H9 (cell line): Measurements from ENCODE around the gene RSPO1. TPM values are rescaled to one million over a fixed set of nuclear protein-coding genes. Genes with fewer than 3 reads are reported as not detected.

Experiments
- DNase-seq: peaks from one replicate; pipeline ENCODE4 v3.0.0-alpha.2; 2017
- H2AFZ ChIP-seq: one replicate; pipeline ENCODE4 v1.6.1; 2013; ENCODE audit warnings: mild to moderate bottlenecking, low read length, control low read depth, moderate library complexity
- H2AK5ac ChIP-seq: 2 replicates; pipeline ENCODE4 v1.6.1; 2013; ENCODE audit warnings: low read length, control low read depth, mixed read lengths; ENCODE audit not compliant: insufficient read length
- H2BK120ac ChIP-seq: one replicate; pipeline ENCODE4 v1.6.1; 2013; ENCODE audit warnings: low read depth, mild to moderate bottlenecking, low read length, control low read depth, inconsistent platforms; ENCODE audit not compliant: poor library complexity, severe bottlenecking
- H2BK12ac ChIP-seq: 2 replicates; pipeline ENCODE4 v1.6.1; 2013; ENCODE audit warnings: low read length, control low read depth, mixed read lengths, low read depth; ENCODE audit not compliant: insufficient read length
- H2BK15ac ChIP-seq: 2 replicates; pipeline ENCODE4 v1.6.1; 2013; ENCODE audit warnings: low read depth, low read length, control low read depth
- H2BK20ac ChIP-seq: one replicate; pipeline ENCODE4 v1.6.1; 2013; ENCODE audit warnings: low read depth, mild to moderate bottlenecking, low read length, control low read depth, inconsistent platforms; ENCODE audit not compliant: poor library complexity, severe bottlenecking
- H2BK5ac ChIP-seq: 2 replicates; pipeline ENCODE4 v1.6.1; 2013; ENCODE audit warnings: low read length, control low read depth, mixed read lengths; ENCODE audit not compliant: insufficient read length
- H3K14ac ChIP-seq: 2 replicates; pipeline ENCODE4 v1.6.1; 2013; ENCODE audit warnings: low read length, control low read depth; ENCODE audit not compliant: insufficient read depth
- H3K18ac ChIP-seq: 2 replicates; pipeline ENCODE4 v1.6.1; 2013; ENCODE audit warnings: low read depth, mild to moderate bottlenecking, mixed read lengths, low read length, control low read depth; ENCODE audit not compliant: insufficient read length
- H3K23ac ChIP-seq: 2 replicates; pipeline ENCODE4 v1.6.1; 2013; ENCODE audit warnings: low read length, control low read depth, mixed read lengths, low read depth; ENCODE audit not compliant: insufficient read length
- H3K23me2 ChIP-seq: 2 replicates; pipeline ENCODE4 v1.6.1; 2013; ENCODE audit warnings: low read depth, mild to moderate bottlenecking, mixed read lengths, low read length, control low read depth; ENCODE audit not compliant: insufficient read length, poor library complexity, severe bottlenecking
- H3K27ac ChIP-seq: 2 replicates; pipeline ENCODE4 v1.5.1; 2013; ENCODE audit warnings: low read length, control low read depth, mixed read lengths, low read depth; ENCODE audit not compliant: insufficient read length
- H3K27me3 ChIP-seq: 2 replicates; pipeline ENCODE4 v1.6.1; 2013; ENCODE audit warnings: low read length, control low read depth, inconsistent platforms; ENCODE audit not compliant: insufficient read depth
- H3K4ac ChIP-seq: 2 replicates; pipeline ENCODE4 v1.6.1; 2013; ENCODE audit warnings: low read depth, mild to moderate bottlenecking, control low read depth, inconsistent platforms, low read length, moderate library complexity
- H3K4me1 ChIP-seq: 2 replicates; pipeline ENCODE4 v1.6.1; 2013; ENCODE audit warnings: low read length, control low read depth, inconsistent platforms; ENCODE audit not compliant: insufficient read depth
- H3K4me2 ChIP-seq: 2 replicates; pipeline ENCODE4 v1.6.1; 2013; ENCODE audit warnings: low read length, control low read depth, mixed read lengths; ENCODE audit not compliant: insufficient read length, insufficient read depth
- H3K56ac ChIP-seq: 2 replicates; pipeline ENCODE4 v1.6.1; 2013; ENCODE audit warnings: low read depth, mild to moderate bottlenecking, mixed read lengths, low read length, control low read depth; ENCODE audit not compliant: insufficient read length
- H3K79me1 ChIP-seq: 2 replicates; pipeline ENCODE4 v1.6.1; 2013; ENCODE audit warnings: low read depth, mild to moderate bottlenecking, moderate library complexity, low read length, control low read depth, inconsistent platforms; ENCODE audit not compliant: insufficient read depth, poor library complexity, severe bottlenecking
- H3K79me2 ChIP-seq: 2 replicates; pipeline ENCODE4 v1.6.1; 2013; ENCODE audit warnings: low read length, control low read depth, inconsistent platforms; ENCODE audit not compliant: insufficient read depth
- H3K9ac ChIP-seq: 2 replicates; pipeline ENCODE4 v1.6.1; 2013; ENCODE audit warnings: low read length, control low read depth, mixed read lengths; ENCODE audit not compliant: insufficient read length; ENCODE audit errors: extremely low read depth
- H3K9me3 ChIP-seq: one replicate; pipeline ENCODE4 v1.6.1; 2013; ENCODE audit warnings: low read depth, low read length, inconsistent platforms; ENCODE audit not compliant: control insufficient read depth
- H3T11ph ChIP-seq: one replicate; pipeline ENCODE4 v1.6.1; 2013; ENCODE audit warnings: mild to moderate bottlenecking, low read length, control low read depth, inconsistent platforms
- H4K20me1 ChIP-seq: one replicate; pipeline ENCODE4 v1.6.1; 2013; ENCODE audit not compliant: control insufficient read depth, insufficient read length, insufficient read depth
- H4K5ac ChIP-seq: 2 replicates; pipeline ENCODE4 v1.6.1; 2013; ENCODE audit warnings: low read depth, mild to moderate bottlenecking, mixed read lengths, low read length, control low read depth; ENCODE audit not compliant: insufficient read length
- H4K8ac ChIP-seq: replicated peaks from 2 replicates; pipeline ENCODE4 v1.6.1; 2013; ENCODE audit warnings: low read length, control low read depth, mixed read lengths, low read depth; ENCODE audit not compliant: insufficient read length
- H4K91ac ChIP-seq: 2 replicates; pipeline ENCODE4 v1.6.1; 2013; ENCODE audit warnings: low read depth, mild to moderate bottlenecking, moderate library complexity, mixed read lengths, low read length, control low read depth; ENCODE audit not compliant: insufficient read length
- H3K27ac Mint-ChIP-seq, 3 experiments: 2 replicates in 2 of 3; 3 replicates in 1 of 3; pipeline ENCODE4 v1.8.0; 2020 to 2021; ENCODE audit warnings: mixed read lengths in 3 of 3, mild to moderate bottlenecking in 1 of 3, moderate library complexity in 1 of 3
- H3K27me3 Mint-ChIP-seq: 2 replicates; pipeline ENCODE4 v1.8.0; 2021; ENCODE audit warnings: low read depth, mild to moderate bottlenecking, moderate library complexity, mixed read lengths
- H3K36me3 Mint-ChIP-seq, 3 experiments: 2 replicates in 2 of 3; 3 replicates in 1 of 3; pipeline ENCODE4 v1.8.0; 2020 to 2021; ENCODE audit warnings: low read depth in 3 of 3, mixed read lengths in 3 of 3; ENCODE audit not compliant: insufficient read depth in 1 of 3
- H3K4me1 Mint-ChIP-seq, 2 experiments: 2 replicates each; pipeline ENCODE4 v1.8.0; 2020; ENCODE audit warnings: mixed read lengths in 2 of 2
- H3K4me3 Mint-ChIP-seq, 2 experiments: 2 replicates in 1 of 2; 3 replicates in 1 of 2; pipeline ENCODE4 v1.8.0; 2020 to 2021; ENCODE audit warnings: mild to moderate bottlenecking in 2 of 2, mixed read lengths in 2 of 2, moderate library complexity in 1 of 2
- H3K9me3 Mint-ChIP-seq, 2 experiments: 2 replicates in 1 of 2; 3 replicates in 1 of 2; pipeline ENCODE4 v1.8.0; 2020; ENCODE audit warnings: mild to moderate bottlenecking in 2 of 2, mixed read lengths in 2 of 2, moderate library complexity in 1 of 2
- CTCF ChIP-seq: fragments of 200-600 bp; sonication (generic); conservative IDR thresholded peaks from 3 replicates; pipeline ENCODE4 v1.8.0; 2021; ENCODE audit warnings: antibody characterized with exemption, mild to moderate bottlenecking
- WGBS: extraction: QIAGEN DNeasy Blood & Tissue Kit; methylation state at CpG from one replicate; pipeline ENCODE4 v1.1.7; 2013; ENCODE audit warnings: missing lambda C conversion rate, low lambda C conversion rate, mixed read lengths; ENCODE audit not compliant: insufficient read length; ENCODE audit errors: extremely low coverage; 5-methylcytosine and 5-hydroxymethylcytosine counted together
- total RNA-seq: library from RNA; stranded (reverse); gene quantifications from 2 replicates; pipeline ENCODE4 v1.2.1, GENCODE V29; 2021

Gene RSPO1
- total RNA-seq, 1 experiment from 2014 or later = 0.35 TPM

GRCh38 chr1:37656026-37656425, 21.3 kb upstream of the RSPO1 start:
- Histone ChIP-seq H2AFZ (no peak overlapping the region), H4K5ac (no peak overlapping the region), H3T11ph (no peak overlapping the region), H4K20me1 (no peaks in the 10 kb centered on the region), H2BK120ac (no peak overlapping the region), H3K79me2 (no peaks in the 10 kb centered on the region), H3K23ac (no peak overlapping the region), H3K23me2 (peaks cover 3% of the 10 kb centered on the region), H3K4me1 (no peaks in the 10 kb centered on the region), H2BK15ac (no peak overlapping the region), H3K4ac (no peak overlapping the region), H2BK5ac (no peak overlapping the region), H4K8ac (no peak overlapping the region), H3K18ac (no peak overlapping the region), H2BK20ac (no peak overlapping the region), H3K27me3 (no peaks in the 10 kb centered on the region; the same call in 1 of the 2 replicates), H2AK5ac (no peak overlapping the region), H3K56ac (no peak overlapping the region), H4K91ac (no peak overlapping the region), H3K4me2 (no peak overlapping the region), H3K9ac (no peak overlapping the region), H2BK12ac (no peak overlapping the region), H3K27ac (no peak overlapping the region), H3K79me1 (no peaks in the 10 kb centered on the region), H3K14ac (no peak overlapping the region), H3K9me3 (no peaks in the 10 kb centered on the region)
- TF ChIP-seq CTCF = no peak
- no peak overlapping the region for H3K27ac Mint-ChIP-seq
- H3K9me3 Mint-ChIP-seq = no peaks in the 10 kb centered on the region; a peak in 2 of 5 replicates
- peaks cover 11 to 23% of the 10 kb centered on the region in 2 experiments for H3K4me1 Mint-ChIP-seq
- DNase-seq = no peak
- H3K4me3 Mint-ChIP-seq = no peak overlapping the region
- H3K27me3 Mint-ChIP-seq = peaks cover 55% of the 10 kb centered on the region
- WGBS = no CpG with 5 or more reads among the region's 7 CpGs
- H3K36me3 Mint-ChIP-seq = no peaks in the 10 kb centered on the region
